GM12878 (cell line): ENCODE measurements around the gene HMGB2. TPM values are rescaled to one million over a fixed set of nuclear protein-coding genes. Genes with fewer than 3 reads are reported as not detected.
A peak's percentile ranks its signal among the peaks of the same experiment; 100 is the strongest.

Experiments used
- BHLHE40 ChIP-seq, 2 experiments: fragments of 450-650 bp in 1 of 2; IDR thresholded peaks; 2 replicates each; pipeline ENCODE4 v1.6.1; 2011 to 2017; ENCODE audit warnings: low read depth in 2 of 2, borderline replicate concordance in 1 of 2, improper control_type of control experiment in 1 of 2, low read length in 1 of 2, mild to moderate bottlenecking in 1 of 2
- BRCA1 ChIP-seq: IDR thresholded peaks from 2 replicates; pipeline ENCODE4 v1.6.1; 2011; ENCODE audit warnings: low read depth, low read length, improper control_type of control experiment
- E2F4 ChIP-seq: IDR thresholded peaks from 2 replicates; pipeline ENCODE4 v1.6.1; 2012; ENCODE audit warnings: low read depth, low read length, improper control_type of control experiment
- GATAD2B ChIP-seq: fragments of 450-650 bp; conservative IDR thresholded peaks from 2 replicates; pipeline ENCODE4 v1.6.1; 2017; ENCODE audit warnings: low read depth, mild to moderate bottlenecking, moderate library complexity
- HDGF ChIP-seq: fragments of 450-650 bp; IDR thresholded peaks from 2 replicates; pipeline ENCODE4 v1.6.1; 2016; ENCODE audit warnings: antibody characterized with exemption
- HSF1 ChIP-seq: fragments of 150-350 bp; IDR thresholded peaks from 2 replicates; pipeline ENCODE4 v1.6.1; 2014; ENCODE audit warnings: mild to moderate bottlenecking, low read depth, low read length
- IRF3 ChIP-seq: fragments of 450-650 bp; IDR thresholded peaks from 2 replicates; pipeline ENCODE4 v1.6.1; 2014; ENCODE audit warnings: mild to moderate bottlenecking
- IRF4 ChIP-seq: IDR thresholded peaks from 2 replicates; pipeline ENCODE4 v1.6.1; 2011; ENCODE audit warnings: low read depth, low read length
- JUNB ChIP-seq: IDR thresholded peaks from 2 replicates; pipeline ENCODE4 v1.6.1; 2016; ENCODE audit warnings: antibody characterized with exemption, mild to moderate bottlenecking
- KDM1A ChIP-seq: fragments of 200-600 bp; sonication (generic); IDR thresholded peaks from 2 replicates; pipeline ENCODE4 v1.6.1; 2016; ENCODE audit warnings: borderline replicate concordance
- LARP7 ChIP-seq: fragments of 450-650 bp; IDR thresholded peaks from 2 replicates; pipeline ENCODE4 v1.6.1; 2017; ENCODE audit warnings: mild to moderate bottlenecking
- MEF2A ChIP-seq: IDR thresholded peaks from 2 replicates; pipeline ENCODE4 v1.6.1; 2011; ENCODE audit warnings: low read depth, mild to moderate bottlenecking, low read length, moderate library complexity; ENCODE audit not compliant: insufficient read depth
- RBBP5 ChIP-seq: fragments of 200-600 bp; sonication (generic); conservative IDR thresholded peaks from 2 replicates; pipeline ENCODE4 v1.6.1; 2016
- RELB ChIP-seq: fragments of 450-650 bp; IDR thresholded peaks from 2 replicates; pipeline ENCODE4 v1.6.1; 2017; ENCODE audit warnings: low read depth, mild to moderate bottlenecking, moderate library complexity
- SMAD5 ChIP-seq: IDR thresholded peaks from 2 replicates; pipeline ENCODE4 v1.6.1; 2016; ENCODE audit warnings: antibody characterized with exemption, low read depth
- SPI1 ChIP-seq: IDR thresholded peaks from 2 replicates; pipeline ENCODE4 v1.6.1; 2011; ENCODE audit warnings: low read depth, mild to moderate bottlenecking, low read length, moderate library complexity, borderline replicate concordance; ENCODE audit not compliant: insufficient read depth
- SUZ12 ChIP-seq: fragments of 200-600 bp; sonication (generic); IDR thresholded peaks from one replicate; pipeline ENCODE4 v1.6.1; 2018; ENCODE audit warnings: antibody characterized with exemption, mild to moderate bottlenecking; ENCODE audit not compliant: unreplicated experiment
- TARDBP ChIP-seq: IDR thresholded peaks from 2 replicates; pipeline ENCODE4 v1.6.1; 2016; ENCODE audit warnings: borderline replicate concordance
- TCF12 ChIP-seq: IDR thresholded peaks from 2 replicates; pipeline ENCODE4 v1.6.1; 2011; ENCODE audit warnings: low read depth, mild to moderate bottlenecking, low read length
- YY1 ChIP-seq: IDR thresholded peaks from 2 replicates; pipeline ENCODE4 v1.6.1; 2011; ENCODE audit warnings: low read depth, mild to moderate bottlenecking, low read length
- ZBTB4 ChIP-seq: fragments of 450-650 bp; formaldehyde crosslinking; IDR thresholded peaks from 2 replicates; pipeline ENCODE4 v1.4.0; 2022; ENCODE audit warnings: mild to moderate bottlenecking, moderate library complexity
- polyA plus RNA-seq, 11 experiments: library from polyadenylated mRNA; depleted of rRNA in 4 of 11; unstranded in 6 of 11; stranded (reverse) in 5 of 11; fragments of >200 nt; fragmentation: Nextera tagmentation in 4 of 11; fragmentation: Illumina TruSeq in 1 of 11; extraction: Ambion mirVana in 4 of 11; extraction: Trizol in 1 of 11; gene quantifications; 1 replicate in 1 of 11; 2 replicates in 10 of 11; pipeline versions ENCODE4 v1.2.1 to v1.2.3, GENCODE V29; 2011 to 2016; ENCODE audit warnings: inconsistent platforms in 2 of 11, missing spikeins in 2 of 11, low read depth in 1 of 11
- total RNA-seq, 4 experiments: library from RNA; depleted of rRNA in 3 of 4; stranded (reverse); fragments of >200 nt in 3 of 4; fragmentation: Illumina TruSeq in 1 of 4; extraction: Trizol in 1 of 4; gene quantifications; 2 replicates each; pipeline versions ENCODE4 v1.2.1 to v1.2.3, GENCODE V29; 2013 to 2021

Gene HMGB2
- total and polyA plus RNA-seq, 10 of the 15 experiments (the other 5 are each of a cell fraction or from before 2014, with no cell fraction given), result 260 to 961 (median 668) TPM

GRCh38 chr4:173370477-173371291 lies 36.5 kb upstream of the HMGB2 start, which contains the start of gene SAP30 (continued):
- TF ChIP-seq SMAD5, result no peak; the same call in 1 of the 2 replicates
- no peak for TF ChIP-seq BRCA1
- no peak for TF ChIP-seq JUNB
- 0 out of 2 replicates have a peak, but pooled peaks have one; percentile 25 for TF ChIP-seq HDGF
- no peak for TF ChIP-seq SUZ12
- TF ChIP-seq HSF1, result 0 out of 2 replicates have a peak, but pooled peaks have one; percentile 16
- peak; percentile 94 for TF ChIP-seq YY1
- no peak for TF ChIP-seq MEF2A
- TF ChIP-seq IRF3, result no peak
- TF ChIP-seq RBBP5, result no peak
- no peak for TF ChIP-seq TCF12
- TF ChIP-seq ZBTB4, result no peak
- TF ChIP-seq LARP7, result no peak; the same call in 1 of the 2 replicates
- TF ChIP-seq GATAD2B, result peak; percentile 64
- TF ChIP-seq BHLHE40 (IDR thresholded peaks at IDR 0.05; ENCODE audit: borderline replicate concordance in 1 of 2, low read depth in 2 of 2, low read length in 1 of 2), result peak in 1 of 2 experiments; percentile 39; a peak in 3 of 4 replicates
- peak; percentile 52; the same call in 1 of the 2 replicates for TF ChIP-seq RELB
- no peak for TF ChIP-seq KDM1A
- peak; percentile 37; the same call in 1 of the 2 replicates for TF ChIP-seq TARDBP
- TF ChIP-seq IRF4, result no peak
- no peak for TF ChIP-seq SPI1
- TF ChIP-seq E2F4, result no peak
